Activated CD4-positive, alpha-beta T cell treated with anti-CD3 and anti-CD28 coated beads for 36 hours (primary cell): Measurements from ENCODE around the gene TMEM43. TPM values are rescaled to one million over a fixed set of nuclear protein-coding genes. Genes with fewer than 3 reads are reported as not detected.

Source experiments
- ATAC-seq: fragments of 200-7000 bp; cut with Tn5 transposase; one replicate; pipeline ENCODE4 v1.10.0; 2021; ENCODE audit warnings: mild to moderate bottlenecking, moderate library complexity
- CTCF ChIA-PET: fragments of 350-600 bp; sonication (Branson Sonifier 250); formaldehyde crosslinking; loops from one replicate; lab custom pipeline; 2021; ENCODE audit warnings: antibody characterized with exemption; lab: Charles Lee
- POLR2A ChIA-PET: fragments of 350-600 bp; sonication (Branson Sonifier 250); formaldehyde crosslinking; loops from one replicate; lab custom pipeline; 2021; ENCODE audit warnings: antibody characterized with exemption, inconsistent platforms; lab: Charles Lee
- DNase-seq: peaks from one replicate; pipeline ENCODE4 v3.0.0-alpha.2; 2020
- H3K27ac Mint-ChIP-seq: one replicate; pipeline ENCODE4 v1.8.0; 2021; ENCODE audit warnings: mixed read lengths
- H3K27me3 Mint-ChIP-seq: one replicate; pipeline ENCODE4 v1.8.0; 2021; ENCODE audit warnings: mixed read lengths
- H3K36me3 Mint-ChIP-seq: one replicate; pipeline ENCODE4 v1.8.0; 2021; ENCODE audit warnings: low read depth, mixed read lengths
- H3K4me1 Mint-ChIP-seq: one replicate; pipeline ENCODE4 v1.8.0; 2021; ENCODE audit warnings: mixed read lengths
- H3K4me3 Mint-ChIP-seq: one replicate; pipeline ENCODE4 v1.8.0; 2021; ENCODE audit warnings: mild to moderate bottlenecking, moderate library complexity, mixed read lengths
- H3K9me3 Mint-ChIP-seq: one replicate; pipeline ENCODE4 v1.8.0; 2021; ENCODE audit warnings: low read depth, mixed read lengths
- intact Hi-C, 2 experiments: fragments of 100-400 bp; cut with DNase I in 1 of 2; cut with micrococcal nuclease in 1 of 2; formaldehyde crosslinking; loops; one replicate each; pipeline versions ENCODE4 v1.14.2 to v1.15.1; 2022 to 2024; cut with DNase I, micrococcal nuclease
- total RNA-seq, 2 experiments: library from RNA; stranded (reverse); gene quantifications; one replicate each; pipeline ENCODE4 v1.2.3, GENCODE V29; 2021

The TMEM43 gene
- total RNA-seq, 2 experiments from 2014 or later, result 28.3 to 28.5 TPM

DNA sequence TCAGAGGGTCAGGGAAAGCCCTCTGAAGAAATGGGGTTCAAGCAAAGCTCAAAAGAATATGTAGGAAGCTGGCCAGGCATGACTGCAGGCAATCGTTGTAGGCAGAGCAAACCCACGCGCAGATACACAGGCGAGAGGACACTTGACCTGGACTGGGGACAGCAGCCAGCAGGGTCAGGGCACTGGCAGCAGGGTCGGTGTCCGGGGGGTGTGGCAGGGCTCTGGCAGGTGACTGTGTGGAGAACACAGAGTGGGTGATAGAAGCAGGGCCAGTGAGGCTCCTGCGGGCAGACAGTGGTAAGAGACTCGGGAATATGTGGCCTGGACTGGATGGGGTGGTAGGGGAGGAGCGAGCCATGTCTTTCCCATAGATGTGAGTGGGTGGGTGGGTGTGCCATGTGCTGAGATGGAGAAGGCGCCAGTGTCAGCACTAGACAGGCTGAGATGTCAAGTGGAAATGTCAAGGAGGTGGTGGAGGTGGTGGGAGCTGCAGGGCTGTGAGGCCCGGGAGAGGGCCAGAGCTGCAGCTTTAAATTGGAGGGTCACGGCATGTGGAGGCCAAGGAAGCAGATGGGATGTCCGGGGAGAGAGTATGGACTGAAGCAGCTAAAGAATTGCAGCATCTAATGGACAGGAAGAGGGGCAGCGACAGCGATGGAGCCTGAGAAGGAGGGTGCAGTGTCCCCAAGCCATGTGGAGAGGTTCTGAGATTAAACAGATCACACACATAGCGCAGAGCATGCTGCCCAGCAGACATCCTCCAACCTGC is 13.4 kb downstream of the TMEM43 start:
- H3K4me1 Mint-ChIP-seq, result peaks cover 31% of the 10 kb centered on the region
- H3K4me3 Mint-ChIP-seq, result no peak overlapping the region
- no peak for ATAC-seq
- H3K27ac Mint-ChIP-seq, result no peak overlapping the region
- ChIA-PET POLR2A (interaction anchor here (1.2 kb wide), 1 partner anchor 33 kb away, joined by 3 read pairs; no protein-coding TSS in a partner anchor), CTCF (no interaction called here)
- no peaks in the 10 kb centered on the region for H3K27me3 Mint-ChIP-seq
- intact Hi-C loops, result no loop called here
- DNase-seq, result no peak
- H3K9me3 Mint-ChIP-seq, result no peaks in the 10 kb centered on the region
- peaks cover 44% of the 10 kb centered on the region for H3K36me3 Mint-ChIP-seq

- CTCF ChIA-PET, result no interaction called here
- no peaks in the 10 kb centered on the region for H3K9me3 Mint-ChIP-seq
- H3K4me3 Mint-ChIP-seq, result no peak overlapping the region
- H3K27ac Mint-ChIP-seq, result no peak overlapping the region
- ATAC-seq (no peak), DNase-seq (no peak)
- H3K4me1 Mint-ChIP-seq, result peaks cover 37% of the 10 kb centered on the region
- no peaks in the 10 kb centered on the region for H3K27me3 Mint-ChIP-seq
- POLR2A ChIA-PET, result interaction anchor here (0.7 to 1.2 kb wide), 2 partner anchors 32 to 1081 kb away, joined by 3 to 4 read pairs; no protein-coding TSS in a partner anchor
- intact Hi-C loops, result no loop called here
- H3K36me3 Mint-ChIP-seq, result peaks cover 45% of the 10 kb centered on the region
Observed at GRCh38 chr3:14138878-14139655, 14.2 kb downstream of the TMEM43 start.

DNA sequence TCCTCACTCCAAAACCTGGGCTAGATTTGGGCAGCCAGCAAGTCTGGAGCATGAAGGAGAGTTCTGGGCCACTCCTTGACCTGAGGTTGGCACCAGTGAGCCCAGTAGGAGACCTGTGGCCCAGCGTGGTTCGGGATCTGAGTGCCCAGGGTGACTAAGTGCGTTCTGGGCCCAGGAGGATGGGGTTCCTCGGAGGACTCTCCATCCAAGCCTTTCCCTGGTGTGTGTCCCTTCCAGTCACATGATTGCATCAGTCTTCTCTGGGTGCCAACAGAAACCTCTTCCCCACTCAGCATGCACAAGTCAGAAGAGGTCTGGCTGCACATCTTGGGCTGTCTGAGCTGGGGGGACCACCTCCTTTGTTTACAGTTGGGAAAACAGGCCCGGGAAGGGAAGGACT is 14.9 kb downstream of the TMEM43 start:
- DNase-seq, result no peak
- CTCF ChIA-PET, result no interaction called here
- H3K36me3 Mint-ChIP-seq, result peaks cover 47% of the 10 kb centered on the region
- H3K27me3 Mint-ChIP-seq, result no peaks in the 10 kb centered on the region
- no peak overlapping the region for H3K27ac Mint-ChIP-seq
- POLR2A ChIA-PET, result no interaction called here
- intact Hi-C loops, result loop anchor here in 1 of 2 experiments (10.0 kb wide), 1 partner anchor 265 kb away; the partner anchor contains the start of gene SLC6A6
- no peak for ATAC-seq
- H3K4me3 Mint-ChIP-seq, result no peak overlapping the region
- H3K4me1 Mint-ChIP-seq, result peaks cover 44% of the 10 kb centered on the region
- H3K9me3 Mint-ChIP-seq, result no peaks in the 10 kb centered on the region

DNA sequence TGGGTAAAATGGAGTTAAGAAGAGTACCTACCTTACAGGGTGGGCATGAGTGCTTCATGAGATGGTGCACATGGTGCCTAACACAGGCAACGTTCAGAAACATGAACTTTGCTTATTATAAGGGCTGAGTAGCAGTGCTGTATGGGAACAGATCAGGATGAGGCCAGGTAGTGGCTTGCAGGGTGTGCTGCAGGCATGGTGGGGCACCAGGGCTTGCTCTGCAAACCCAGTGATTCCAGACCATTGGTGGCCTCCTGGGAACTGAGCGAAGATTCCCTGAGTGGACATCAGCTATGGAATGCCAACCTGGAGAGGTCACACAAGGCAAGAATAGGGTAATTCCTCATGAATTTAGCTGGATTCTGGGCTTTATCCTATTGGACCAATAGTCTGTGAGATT is 15.8 kb downstream of the TMEM43 start:
- CTCF ChIA-PET, result no interaction called here
- Mint-ChIP-seq H3K36me3 (peaks cover 44% of the 10 kb centered on the region), H3K27ac (no peak overlapping the region), H3K9me3 (no peaks in the 10 kb centered on the region), H3K27me3 (no peaks in the 10 kb centered on the region), H3K4me1 (peaks cover 51% of the 10 kb centered on the region), H3K4me3 (no peak overlapping the region)
- ATAC-seq (no peak), DNase-seq (no peak)
- POLR2A ChIA-PET, result no interaction called here
- intact Hi-C loops, result loop anchor here in 1 of 2 experiments (10.0 kb wide), 1 partner anchor 264 kb away; the partner anchor contains the start of gene SLC6A6

- CTCF ChIA-PET, result interaction anchor here (0.7 to 1.5 kb wide), 2 partner anchors 108 to 244 kb away, joined by 3 to 5 read pairs; no protein-coding TSS in a partner anchor
- no peak for ATAC-seq
Observed at GRCh38 chr3:14141144-14141543, 16.3 kb downstream of the TMEM43 start.

DNA sequence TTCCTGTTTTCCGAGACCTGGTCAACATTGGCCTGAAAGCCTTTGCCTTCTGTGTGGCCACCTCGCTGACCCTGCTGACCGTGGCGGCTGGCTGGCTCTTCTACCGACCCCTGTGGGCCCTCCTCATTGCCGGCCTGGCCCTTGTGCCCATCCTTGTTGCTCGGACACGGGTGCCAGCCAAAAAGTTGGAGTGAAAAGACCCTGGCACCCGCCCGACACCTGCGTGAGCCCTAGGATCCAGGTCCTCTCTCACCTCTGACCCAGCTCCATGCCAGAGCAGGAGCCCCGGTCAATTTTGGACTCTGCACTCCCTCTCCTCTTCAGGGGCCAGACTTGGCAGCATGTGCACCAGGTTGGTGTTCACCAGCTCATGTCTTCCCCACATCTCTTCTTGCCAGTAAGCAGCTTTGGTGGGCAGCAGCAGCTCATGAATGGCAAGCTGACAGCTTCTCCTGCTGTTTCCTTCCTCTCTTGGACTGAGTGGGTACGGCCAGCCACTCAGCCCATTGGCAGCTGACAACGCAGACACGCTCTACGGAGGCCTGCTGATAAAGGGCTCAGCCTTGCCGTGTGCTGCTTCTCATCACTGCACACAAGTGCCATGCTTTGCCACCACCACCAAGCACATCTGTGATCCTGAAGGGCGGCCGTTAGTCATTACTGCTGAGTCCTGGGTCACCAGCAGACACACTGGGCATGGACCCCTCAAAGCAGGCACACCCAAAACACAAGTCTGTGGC is 16.9 kb downstream of the TMEM43 start:
- Mint-ChIP-seq H3K9me3 (no peaks in the 10 kb centered on the region), H3K4me3 (no peak overlapping the region), H3K27ac (peak overlapping the region; percentile 91), H3K4me1 (peaks cover 56% of the 10 kb centered on the region), H3K36me3 (peaks cover 43% of the 10 kb centered on the region), H3K27me3 (no peaks in the 10 kb centered on the region)
- intact Hi-C loops, result loop anchor here in 1 of 2 experiments (10.0 kb wide), 1 partner anchor 263 kb away; the partner anchor contains the start of gene SLC6A6
- ChIA-PET CTCF (interaction anchor here (0.7 to 2.5 kb wide), 4 partner anchors 13 to 245 kb away, joined by 3 to 6 read pairs (median 5); no protein-coding TSS in a partner anchor), POLR2A (interaction anchor here (2.0 kb wide), 1 partner anchor 17 kb away, joined by 9 read pairs; the partner anchor contains the start of genes CHCHD4 and TMEM43)
- DNase-seq (no peak), ATAC-seq (no peak)

More at GRCh38 chr3:14141144-14141543, 16.3 kb downstream of the TMEM43 start:
- intact Hi-C loops, result loop anchor here in 1 of 2 experiments (10.0 kb wide), 1 partner anchor 264 kb away; the partner anchor contains the start of gene SLC6A6
- Mint-ChIP-seq H3K27me3 (no peaks in the 10 kb centered on the region), H3K36me3 (peaks cover 43% of the 10 kb centered on the region), H3K4me1 (peaks cover 56% of the 10 kb centered on the region), H3K27ac (no peak overlapping the region), H3K4me3 (no peak overlapping the region), H3K9me3 (no peaks in the 10 kb centered on the region)
- no peak for DNase-seq
- POLR2A ChIA-PET, result no interaction called here

GRCh38 chr3:14142567-14143270 is 17.9 kb downstream of the TMEM43 start:
- no peaks in the 10 kb centered on the region for H3K27me3 Mint-ChIP-seq
- H3K4me3 Mint-ChIP-seq, result peak overlapping the region; percentile 21
- POLR2A ChIA-PET, result interaction anchor here (0.6 to 2.0 kb wide), 3 partner anchors 9 to 36 kb away, joined by 3 to 9 read pairs (median 5); partner anchors contain the start of genes CHCHD4, LSM3, TMEM43 and XPC
- H3K36me3 Mint-ChIP-seq, result peaks cover 46% of the 10 kb centered on the region
- H3K9me3 Mint-ChIP-seq, result no peaks in the 10 kb centered on the region
- CTCF ChIA-PET, result interaction anchor here (0.8 to 2.5 kb wide), 6 partner anchors 14 to 246 kb away, joined by 3 to 6 read pairs (median 4); partner anchors contain the start of gene LSM3
- peak; percentile 56 for DNase-seq
- intact Hi-C loops, result loop anchor here in 1 of 2 experiments (10.0 kb wide), 1 partner anchor 262 kb away; the partner anchor contains the start of gene SLC6A6
- peaks cover 56% of the 10 kb centered on the region for H3K4me1 Mint-ChIP-seq
- peak overlapping the region; percentile 91 for H3K27ac Mint-ChIP-seq
- peak; percentile 34 for ATAC-seq

DNA sequence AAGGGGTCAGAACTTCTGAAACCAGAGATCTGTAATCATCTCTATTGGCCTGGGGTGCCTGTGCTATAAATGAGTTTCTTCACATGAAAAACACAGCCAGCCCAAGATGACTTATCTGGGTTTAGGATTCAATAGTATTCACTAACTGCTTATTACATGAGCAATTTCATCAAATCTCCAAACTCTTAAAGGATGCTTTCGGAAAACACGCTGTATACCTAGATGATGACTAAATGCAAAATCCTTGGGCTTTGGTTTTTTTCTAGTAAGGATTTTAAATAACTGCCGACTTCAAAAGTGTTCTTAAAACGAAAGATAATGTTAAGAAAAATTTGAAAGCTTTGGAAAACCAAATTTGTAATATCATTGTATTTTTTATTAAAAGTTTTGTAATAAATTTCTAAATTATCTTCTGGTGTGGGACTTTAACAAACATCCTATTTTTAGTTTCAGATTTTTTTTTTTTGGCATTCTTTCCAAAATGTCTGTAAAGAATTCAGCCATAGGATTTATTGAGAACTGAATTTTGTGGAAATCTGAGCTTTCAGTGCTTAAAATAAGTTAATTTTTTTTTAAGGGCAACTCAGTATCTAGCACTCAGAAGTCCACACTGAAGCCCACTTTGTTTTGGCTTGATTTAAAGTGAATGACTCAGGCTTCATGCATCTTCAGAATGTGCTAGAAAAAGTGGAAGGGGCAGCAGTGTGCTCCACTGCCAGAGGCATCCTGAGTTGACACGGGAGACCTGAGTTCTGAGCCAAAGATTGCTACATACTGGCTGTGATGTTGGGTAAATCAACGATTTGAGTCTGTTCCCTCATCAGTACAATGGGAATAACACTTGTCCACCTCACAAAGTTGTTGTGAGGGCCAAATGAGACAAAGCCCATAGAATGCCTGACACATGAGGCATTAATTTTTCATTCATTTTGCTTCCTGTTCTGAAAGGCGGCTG is 18.7 kb downstream of the TMEM43 start:
- Mint-ChIP-seq H3K4me3 (no peak overlapping the region), H3K27ac (peak overlapping the region; percentile 91), H3K4me1 (peaks cover 56% of the 10 kb centered on the region), H3K27me3 (no peaks in the 10 kb centered on the region), H3K9me3 (no peaks in the 10 kb centered on the region), H3K36me3 (peaks cover 40% of the 10 kb centered on the region)
- POLR2A ChIA-PET, result interaction anchor here (1.0 to 2.0 kb wide), 2 partner anchors 18 to 35 kb away, joined by 5 to 9 read pairs; partner anchors contain the start of genes CHCHD4, LSM3, TMEM43 and XPC
- CTCF ChIA-PET, result interaction anchor here (0.7 to 2.5 kb wide), 9 partner anchors 9 to 60 kb away, joined by 3 to 6 read pairs (median 4); partner anchors contain the start of gene LSM3
- ATAC-seq (peak; percentile 35), DNase-seq (no peak)
- intact Hi-C loops, result loop anchor here (1.0 to 10.0 kb wide), 6 partner anchors 18 to 955 kb away; partner anchors contain the start of genes CHCHD4 (in 1 of the 2), LSM3 (in 1 of the 2), RBSN (in 1 of the 2) and SLC6A6 (in 1 of the 2)
